Right lobe of liver (tissue), 4 donors: ENCODE measurements around the gene SLC2A6.

Source experiments
- CTCF ChIP-seq, 4 donors: fragments of 200-600 bp in 3 of 4; fragments of 450-650 bp in 1 of 4; IDR thresholded peaks; one replicate each; pipeline versions ENCODE4 v1.5.1 to v1.8.0; 2016 to 2022; ENCODE audit warnings: antibody characterized with exemption in 4 of 4, mild to moderate bottlenecking in 2 of 4
- POLR2A ChIP-seq: fragments of 450-650 bp; IDR thresholded peaks from one replicate; pipeline ENCODE4 v1.6.1; 2017; ENCODE audit warnings: antibody characterized with exemption, mild to moderate bottlenecking
- donor health status: DM: no; HTN: no; CAD: no.
- donor health status: DM: no; HTN: no; CAD: no.
- donor health status: DM: no; HTN: yes; CAD: no.

DNA sequence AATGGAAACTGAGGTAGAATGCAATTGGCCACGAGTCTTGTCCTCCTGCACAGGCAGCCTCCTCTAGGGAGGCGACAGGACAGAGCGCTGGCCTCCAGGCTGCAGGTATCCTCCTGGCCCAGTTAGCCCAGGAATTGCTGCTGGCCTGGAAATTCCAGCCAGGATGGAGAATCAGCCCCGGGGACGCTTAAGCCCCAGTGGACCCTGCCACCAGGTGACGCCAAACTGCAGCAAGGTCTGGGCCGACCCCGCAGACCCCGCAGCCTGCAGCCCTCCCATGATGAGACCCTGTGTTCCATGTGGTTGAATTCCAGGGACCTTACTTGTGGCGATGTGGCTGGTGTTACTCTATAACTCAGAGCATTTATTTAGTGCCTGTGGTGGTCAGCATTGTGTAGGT lies 11.8 kb downstream of the SLC2A6 start:
- TF ChIP-seq POLR2A, result no peak
- TF ChIP-seq CTCF (IDR thresholded peaks at IDR 0.05), result no peak
